ENCODE measurements around the gene USE1.

DNA sequence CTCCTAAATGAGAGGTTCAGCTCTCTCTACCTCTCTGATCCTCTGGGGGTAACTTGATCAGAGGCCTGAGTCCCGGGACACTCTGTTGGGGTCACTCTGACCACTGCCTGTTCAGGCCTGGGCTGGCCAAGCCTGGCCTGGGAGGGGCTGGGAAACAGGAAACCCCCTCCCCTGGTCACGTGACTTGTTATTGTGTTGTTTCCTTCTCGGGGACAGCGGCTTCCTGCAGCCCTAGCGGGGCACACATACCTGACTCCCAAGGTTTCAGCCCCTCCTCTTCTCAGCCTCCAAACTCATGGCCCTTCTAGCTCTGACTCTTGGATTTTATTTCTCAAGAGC lies 49.5 kb downstream of the USE1 start, which contains the start of gene USHBP1:
- TF ChIP-seq CTCF (IDR thresholded peaks at IDR 0.05) (no peak), POLR2A (IDR thresholded peaks at IDR 0.05) (no peak), POLR2AphosphoS5 (IDR thresholded peaks at IDR 0.05) (peak in 1 of 3 donors; percentile 25)

All from stomach (tissue), 4 donors.